Measurements from ENCODE around the gene NHS. TPM values are rescaled to one million over a fixed set of nuclear protein-coding genes. Genes with fewer than 3 reads are reported as not detected.

NHS gene
- total and polyA plus RNA-seq, 2 of the 4 experiments (the other 2 are of a cell fraction): 0.36 to 0.90 TPM

DNA sequence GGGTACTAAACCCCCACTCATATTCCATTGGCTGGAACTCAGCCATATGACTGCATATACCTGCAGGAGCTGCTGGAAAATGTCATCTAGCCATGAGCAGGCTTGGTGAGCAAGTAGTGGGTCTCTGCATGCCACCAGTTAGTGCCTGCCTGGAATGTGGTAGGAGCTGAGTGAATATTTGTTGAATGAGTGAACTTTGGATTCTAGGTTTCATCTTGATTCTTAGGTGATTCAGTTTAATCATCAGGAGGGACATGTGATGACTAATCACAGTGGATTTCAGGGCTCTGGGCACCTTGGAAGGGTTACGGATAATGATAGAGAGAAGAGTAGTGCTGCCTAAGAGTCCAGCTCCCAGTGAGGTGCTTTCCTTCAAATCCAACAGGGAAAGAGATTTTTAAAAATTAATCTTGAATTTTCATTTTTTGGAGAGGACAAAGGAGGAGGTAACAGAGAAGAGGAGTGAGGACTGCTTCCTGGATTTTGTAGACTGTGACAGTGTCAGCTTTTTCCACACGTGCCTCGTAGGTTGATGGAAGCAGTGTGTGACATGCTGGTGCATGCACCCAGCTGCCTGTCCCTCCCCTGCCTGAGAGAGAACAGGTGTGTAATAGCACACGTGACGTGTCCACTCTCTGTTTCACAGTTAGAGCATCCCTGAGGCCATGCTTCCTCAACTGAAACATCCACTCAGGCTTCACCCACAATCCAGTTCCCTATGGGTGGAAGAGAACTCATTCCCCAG lies 30.4 kb downstream of the NHS start (continued):
- TF ChIP-seq MXI1 (IDR thresholded peaks at IDR 0.05; ENCODE audit: borderline replicate concordance, low read depth, low read length): no peak

DNA sequence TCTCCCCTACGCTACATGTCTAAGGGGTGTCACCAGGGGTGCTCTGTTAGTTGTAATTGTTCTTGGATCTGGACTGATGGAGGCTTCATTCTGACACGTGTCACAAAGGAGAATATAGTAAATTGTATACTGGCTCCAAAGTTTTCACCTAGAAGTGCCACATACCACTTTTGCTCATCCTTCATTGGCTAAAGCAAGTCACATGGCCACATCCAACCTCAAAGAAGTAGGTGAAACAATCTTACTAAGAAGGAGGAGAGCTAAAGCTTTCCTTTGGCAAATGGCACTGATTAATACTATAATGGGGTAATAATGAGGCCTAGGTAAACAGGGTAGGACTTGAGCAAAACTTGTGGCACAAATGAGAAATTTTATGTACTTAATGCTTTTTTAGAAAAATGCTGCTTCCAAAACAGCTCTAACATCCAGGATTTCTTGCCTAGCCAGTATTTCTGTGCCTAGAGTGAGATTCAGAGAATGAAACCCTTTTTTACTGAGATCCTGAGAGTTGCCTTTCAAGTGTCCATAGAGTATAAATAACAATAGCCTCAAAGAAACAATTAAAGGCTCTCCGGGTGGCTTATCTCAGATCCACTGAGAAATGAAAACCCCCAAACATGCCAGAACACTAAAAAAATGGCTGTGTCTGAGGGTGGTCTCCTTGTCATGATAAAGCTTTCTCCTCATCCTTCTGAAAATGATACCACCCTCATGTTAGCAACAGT lies 34.7 kb downstream of the NHS start:
- intact Hi-C loops (cut with micrococcal nuclease) (no loop called here), in situ Hi-C loops (cut with MboI; ENCODE audit: low sequenced_read_pairs) (no loop called here), dilution Hi-C loops (cut with HindIII; ENCODE audit: low sequenced_read_pairs, unreplicated experiment) (no loop called here)
- Histone ChIP-seq H3K56ac (ENCODE audit: extremely low read depth, insufficient read depth, low read length) (no peak overlapping the region), H3K4me3 (ENCODE audit: insufficient read depth, low read depth, low read length) (no peak overlapping the region), H3K18ac (ENCODE audit: low read depth, low read length) (no peak overlapping the region), H4K8ac (ENCODE audit: low read depth in 2 of 2, low read length in 2 of 2) (no peak overlapping the region), H3K9me1 (ENCODE audit: insufficient read depth, low read length) (peaks cover 3% of the 10 kb centered on the region; the same call in 1 of the 2 replicates), H2AK5ac (ENCODE audit: low read depth, low read length) (no peak overlapping the region), H2AFZ (replicated peaks; ENCODE audit: low read length, poor library complexity) (no peak overlapping the region), H2BK120ac (ENCODE audit: low read depth, low read length) (no peak overlapping the region), H3K14ac (replicated peaks; ENCODE audit: low read depth, low read length) (no peak overlapping the region), H3K9me3 (ENCODE audit: control insufficient read depth, insufficient read depth, low read length) (no peaks in the 10 kb centered on the region), H2BK15ac (ENCODE audit: low read depth, low read length) (no peak overlapping the region), H3K27ac (ENCODE audit: insufficient read depth, low read length) (no peak overlapping the region), H3K4ac (ENCODE audit: low read depth, low read length) (no peak overlapping the region), H2AK9ac (replicated peaks; ENCODE audit: low read depth, low read length, poor library complexity) (no peak overlapping the region), H4K20me1 (ENCODE audit: insufficient read depth, low read length) (no peaks in the 10 kb centered on the region), H3K23ac (ENCODE audit: low read depth, low read length) (no peak overlapping the region), H3K36me3 (ENCODE audit: control insufficient read depth, insufficient read depth, low read length) (no peaks in the 10 kb centered on the region), H3K4me1 (ENCODE audit: control insufficient read depth, insufficient read depth, low read length) (peaks cover 11% of the 10 kb centered on the region), H2BK20ac (ENCODE audit: low read depth, low read length) (no peak overlapping the region; the same call in 1 of the 2 replicates), H3K27me3 (ENCODE audit: control insufficient read depth, insufficient read depth, low read length) (no peaks in the 10 kb centered on the region; the same call in 1 of the 2 replicates), H4K5ac (ENCODE audit: low read depth, low read length) (no peak overlapping the region), H4K91ac (ENCODE audit: insufficient read depth, low read depth, low read length) (no peak overlapping the region), H3K79me1 (ENCODE audit: low read depth in 1 of 2, low read length in 2 of 2) (peaks cover 0 to 4% of the 10 kb centered on the region in 2 experiments; a peak in 1 of 4 replicates), H2BK5ac (ENCODE audit: low read depth, low read length, poor library complexity, severe bottlenecking) (no peak overlapping the region), H3K4me2 (ENCODE audit: low read depth, low read length) (no peak overlapping the region), H3K9ac (ENCODE audit: low read depth, low read length) (no peak overlapping the region)
- no TSS peak for BruUV-seq (replicated peaks)
- ATAC-seq (ENCODE audit: low read depth): no peak
- DNase-seq: no peak
- CTCF ChIA-PET: interaction anchor here (0.7 kb wide), 1 partner anchor 491 kb away, joined by 3 read pairs; no protein-coding TSS in a partner anchor
- no CpG with 5 or more reads among the region's 3 CpGs for WGBS, 2 experiments (ENCODE audit: extremely low coverage in 2 of 2, insufficient read length in 1 of 2)
- POLR2A ChIA-PET (ENCODE audit: unreplicated experiment): no interaction called here
- TF ChIP-seq, protein P1, sequence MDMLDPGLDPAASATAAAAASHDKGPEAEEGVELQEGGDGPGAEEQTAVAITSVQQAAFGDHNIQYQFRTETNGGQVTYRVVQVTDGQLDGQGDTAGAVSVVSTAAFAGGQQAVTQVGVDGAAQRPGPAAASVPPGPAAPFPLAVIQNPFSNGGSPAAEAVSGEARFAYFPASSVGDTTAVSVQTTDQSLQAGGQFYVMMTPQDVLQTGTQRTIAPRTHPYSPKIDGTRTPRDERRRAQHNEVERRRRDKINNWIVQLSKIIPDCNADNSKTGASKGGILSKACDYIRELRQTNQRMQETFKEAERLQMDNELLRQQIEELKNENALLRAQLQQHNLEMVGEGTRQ (IDR thresholded peaks at IDR 0.05; ENCODE audit: low read depth, low read length): no peak
- TF ChIP-seq RAD21 (IDR thresholded peaks at IDR 0.05; ENCODE audit: low read length) (no peak), CHD1 (IDR thresholded peaks at IDR 0.05; ENCODE audit: low read depth, low read length) (no peak), MAFK (IDR thresholded peaks at IDR 0.05; ENCODE audit: low read depth, low read length) (no peak), BHLHE40 (IDR thresholded peaks at IDR 0.05; ENCODE audit: low read depth, low read length) (no peak), ELK1 (IDR thresholded peaks at IDR 0.05; ENCODE audit: borderline replicate concordance, low read depth, low read length) (no peak), FOS (IDR thresholded peaks at IDR 0.05; ENCODE audit: low read depth, low read length) (no peak), CTCF (conservative IDR thresholded peaks at IDR 0.05; ENCODE audit: low read depth, low read length) (no peak), MAZ (IDR thresholded peaks at IDR 0.05; ENCODE audit: borderline replicate concordance, low read depth, low read length) (no peak), SMC3 (IDR thresholded peaks at IDR 0.05; ENCODE audit: low read depth, low read length) (no peak)
